ENCODE measurements around the gene PSMD8.

Gene PSMD8

DNA sequence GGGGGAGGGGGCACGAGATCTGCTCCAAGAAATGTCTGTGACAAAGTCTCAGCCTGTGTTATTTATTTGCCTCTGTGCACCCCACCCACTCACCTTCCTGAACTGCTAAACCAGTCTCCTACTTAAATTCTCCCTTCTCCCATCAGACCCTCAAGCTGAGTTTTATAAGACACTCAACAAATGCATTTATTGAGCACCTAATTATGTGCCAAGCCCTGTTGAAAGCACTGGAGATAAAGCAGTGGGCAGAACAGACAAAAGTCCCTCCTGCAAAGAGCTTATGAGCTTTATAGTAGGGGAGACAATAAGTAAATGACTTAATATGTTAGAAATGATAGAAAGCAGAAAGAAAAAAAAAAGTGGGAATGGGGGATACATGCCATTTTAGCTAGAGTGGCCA is 25.2 kb downstream of the PSMD8 start:
- no peaks in the 10 kb centered on the region for H4K20me1 ChIP-seq (ENCODE audit: low read depth, low read length)
- H3K9ac ChIP-seq (ENCODE audit: low read length): no peak overlapping the region
- no peak overlapping the region for H2AFZ ChIP-seq (ENCODE audit: low read depth, low read length, severe bottlenecking)
- no peaks in the 10 kb centered on the region for H3K79me2 ChIP-seq (ENCODE audit: insufficient read depth, low read length)
- H3K4me2 ChIP-seq (ENCODE audit: low read depth, low read length, poor library complexity, severe bottlenecking): no peak overlapping the region
- H3K36me3 ChIP-seq (ENCODE audit: low read length): no peaks in the 10 kb centered on the region
- H3F3A ChIP-seq (ENCODE audit: insufficient read depth): no peaks in the 10 kb centered on the region
- no peak overlapping the region for H3K27ac ChIP-seq (ENCODE audit: low read depth, low read length)
- no peaks in the 10 kb centered on the region for H3K9me3 ChIP-seq (ENCODE audit: insufficient read depth, low read length)
- H3K27me3 ChIP-seq (ENCODE audit: low read length): no peaks in the 10 kb centered on the region
- H3K4me3 ChIP-seq (ENCODE audit: insufficient read depth, low read length, poor library complexity, severe bottlenecking): no peak overlapping the region
- TF ChIP-seq, protein P1, sequence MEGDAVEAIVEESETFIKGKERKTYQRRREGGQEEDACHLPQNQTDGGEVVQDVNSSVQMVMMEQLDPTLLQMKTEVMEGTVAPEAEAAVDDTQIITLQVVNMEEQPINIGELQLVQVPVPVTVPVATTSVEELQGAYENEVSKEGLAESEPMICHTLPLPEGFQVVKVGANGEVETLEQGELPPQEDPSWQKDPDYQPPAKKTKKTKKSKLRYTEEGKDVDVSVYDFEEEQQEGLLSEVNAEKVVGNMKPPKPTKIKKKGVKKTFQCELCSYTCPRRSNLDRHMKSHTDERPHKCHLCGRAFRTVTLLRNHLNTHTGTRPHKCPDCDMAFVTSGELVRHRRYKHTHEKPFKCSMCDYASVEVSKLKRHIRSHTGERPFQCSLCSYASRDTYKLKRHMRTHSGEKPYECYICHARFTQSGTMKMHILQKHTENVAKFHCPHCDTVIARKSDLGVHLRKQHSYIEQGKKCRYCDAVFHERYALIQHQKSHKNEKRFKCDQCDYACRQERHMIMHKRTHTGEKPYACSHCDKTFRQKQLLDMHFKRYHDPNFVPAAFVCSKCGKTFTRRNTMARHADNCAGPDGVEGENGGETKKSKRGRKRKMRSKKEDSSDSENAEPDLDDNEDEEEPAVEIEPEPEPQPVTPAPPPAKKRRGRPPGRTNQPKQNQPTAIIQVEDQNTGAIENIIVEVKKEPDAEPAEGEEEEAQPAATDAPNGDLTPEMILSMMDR (IDR thresholded peaks at IDR 0.05; ENCODE audit: insufficient read depth, low read length, poor library complexity, severe bottlenecking): no peak
- TF ChIP-seq EZH2phosphoT487 (conservative IDR thresholded peaks at IDR 0.05; ENCODE audit: low read length): no peak
- no peaks in the 10 kb centered on the region for H3K9me2 ChIP-seq (replicated peaks; ENCODE audit: insufficient read depth, low read length)

DNA sequence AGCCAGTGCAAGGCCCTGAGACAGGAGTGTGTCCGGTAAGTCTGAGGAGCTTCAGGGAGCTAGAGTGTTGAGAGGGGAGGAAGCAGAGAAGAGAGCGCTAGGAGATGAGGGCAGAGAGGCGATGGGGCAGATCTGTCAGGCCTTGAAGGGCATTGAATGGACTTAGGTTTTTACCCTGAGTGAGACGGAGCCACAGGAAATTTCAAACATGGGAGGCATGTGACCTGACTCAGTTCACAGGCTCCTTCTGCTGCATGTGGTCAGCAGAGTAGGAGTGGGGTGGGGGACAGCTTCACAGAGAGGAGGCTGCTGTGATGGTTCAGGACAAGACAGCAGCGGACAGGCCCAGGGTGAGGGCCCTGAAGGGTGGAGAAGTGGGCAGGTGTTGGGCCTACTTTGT is 26.0 kb downstream of the PSMD8 start:
- Histone ChIP-seq H3K9ac (ENCODE audit: low read length) (no peak overlapping the region), H3K9me3 (ENCODE audit: insufficient read depth, low read length) (no peaks in the 10 kb centered on the region), H3K4me2 (ENCODE audit: low read depth, low read length, poor library complexity, severe bottlenecking) (no peak overlapping the region), H3K27me3 (ENCODE audit: low read length) (no peaks in the 10 kb centered on the region), H3K27ac (ENCODE audit: low read depth, low read length) (no peak overlapping the region), H3K4me3 (ENCODE audit: insufficient read depth, low read length, poor library complexity, severe bottlenecking) (no peak overlapping the region), H2AFZ (ENCODE audit: low read depth, low read length, severe bottlenecking) (no peak overlapping the region), H3K36me3 (ENCODE audit: low read length) (no peaks in the 10 kb centered on the region), H3K79me2 (ENCODE audit: insufficient read depth, low read length) (no peaks in the 10 kb centered on the region), H4K20me1 (ENCODE audit: low read depth, low read length) (no peaks in the 10 kb centered on the region), H3K9me2 (replicated peaks; ENCODE audit: insufficient read depth, low read length) (no peaks in the 10 kb centered on the region), H3F3A (ENCODE audit: insufficient read depth) (no peaks in the 10 kb centered on the region)
- no peak for TF ChIP-seq EZH2phosphoT487 (conservative IDR thresholded peaks at IDR 0.05; ENCODE audit: low read length)
- TF ChIP-seq, protein P1 (IDR thresholded peaks at IDR 0.05; ENCODE audit: insufficient read depth, low read length, poor library complexity, severe bottlenecking): no peak

DNA sequence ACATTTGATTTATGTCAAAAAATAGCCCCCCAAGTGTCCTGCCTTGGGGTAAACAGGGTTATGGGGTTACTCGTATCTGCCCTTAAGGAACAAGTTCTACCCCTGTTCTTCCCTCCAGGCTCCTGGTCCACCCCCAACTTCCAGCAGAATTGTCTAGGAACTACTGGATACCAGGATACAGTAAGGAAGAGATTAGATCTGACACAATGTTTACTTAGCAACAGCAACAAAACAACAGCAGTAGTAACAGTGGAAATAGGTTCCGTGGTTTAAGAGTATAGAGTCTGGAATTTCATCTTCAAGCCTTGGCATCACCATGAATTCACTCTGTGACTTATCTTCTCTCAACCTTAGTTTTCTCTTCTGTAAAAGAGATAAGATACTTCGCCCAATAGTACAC is 26.8 kb downstream of the PSMD8 start:
- Histone ChIP-seq H3K4me2 (ENCODE audit: low read depth, low read length, poor library complexity, severe bottlenecking) (no peak overlapping the region), H2AFZ (ENCODE audit: low read depth, low read length, severe bottlenecking) (no peak overlapping the region), H3F3A (ENCODE audit: insufficient read depth) (no peaks in the 10 kb centered on the region), H3K9me3 (ENCODE audit: insufficient read depth, low read length) (no peaks in the 10 kb centered on the region), H3K4me3 (ENCODE audit: insufficient read depth, low read length, poor library complexity, severe bottlenecking) (no peak overlapping the region), H3K79me2 (ENCODE audit: insufficient read depth, low read length) (no peaks in the 10 kb centered on the region), H3K9ac (ENCODE audit: low read length) (no peak overlapping the region), H3K9me2 (replicated peaks; ENCODE audit: insufficient read depth, low read length) (no peaks in the 10 kb centered on the region), H4K20me1 (ENCODE audit: low read depth, low read length) (no peaks in the 10 kb centered on the region), H3K36me3 (ENCODE audit: low read length) (no peaks in the 10 kb centered on the region), H3K27me3 (ENCODE audit: low read length) (no peaks in the 10 kb centered on the region), H3K27ac (ENCODE audit: low read depth, low read length) (no peak overlapping the region)
- TF ChIP-seq, protein P1 (IDR thresholded peaks at IDR 0.05; ENCODE audit: insufficient read depth, low read length, poor library complexity, severe bottlenecking): no peak
- TF ChIP-seq EZH2phosphoT487 (conservative IDR thresholded peaks at IDR 0.05; ENCODE audit: low read length): no peak

DNA sequence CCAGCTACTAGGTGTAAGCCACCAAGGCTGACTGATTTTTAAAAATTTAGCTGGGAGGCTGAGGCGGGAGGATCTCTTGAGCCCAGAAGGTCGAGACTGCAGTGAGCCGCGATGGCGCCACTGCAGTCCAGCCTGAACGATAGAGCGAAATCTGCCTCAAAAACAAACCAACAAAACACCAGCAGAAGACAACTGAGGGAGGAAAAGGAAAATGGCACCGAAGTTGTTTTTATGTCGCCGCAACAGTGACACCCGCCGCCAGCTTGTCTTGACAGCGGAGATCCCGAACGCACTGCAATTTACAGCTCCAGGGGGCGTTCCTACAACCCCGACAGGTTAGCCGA is 28.2 kb downstream of the PSMD8 start:
- TF ChIP-seq, protein P1 (IDR thresholded peaks at IDR 0.05; ENCODE audit: insufficient read depth, low read length, poor library complexity, severe bottlenecking): no peak
- TF ChIP-seq EZH2phosphoT487 (conservative IDR thresholded peaks at IDR 0.05; ENCODE audit: low read length): no peak
- H3K36me3 ChIP-seq (ENCODE audit: low read length): no peaks in the 10 kb centered on the region
- H3K9me2 ChIP-seq (replicated peaks; ENCODE audit: insufficient read depth, low read length): no peaks in the 10 kb centered on the region
- H3F3A ChIP-seq (ENCODE audit: insufficient read depth): no peaks in the 10 kb centered on the region
- H3K9ac ChIP-seq (ENCODE audit: low read length): peak overlapping the region; percentile 44
- H3K9me3 ChIP-seq (ENCODE audit: insufficient read depth, low read length): no peaks in the 10 kb centered on the region
- peak overlapping the region; percentile 55 for H3K4me2 ChIP-seq (ENCODE audit: low read depth, low read length, poor library complexity, severe bottlenecking)
- no peak overlapping the region for H3K27ac ChIP-seq (ENCODE audit: low read depth, low read length)
- peak overlapping the region; percentile 37 for H3K4me3 ChIP-seq (ENCODE audit: insufficient read depth, low read length, poor library complexity, severe bottlenecking)
- no peaks in the 10 kb centered on the region for H3K79me2 ChIP-seq (ENCODE audit: insufficient read depth, low read length)
- H3K27me3 ChIP-seq (ENCODE audit: low read length): no peaks in the 10 kb centered on the region
- peak overlapping the region; percentile 81 for H2AFZ ChIP-seq (ENCODE audit: low read depth, low read length, severe bottlenecking)
- no peaks in the 10 kb centered on the region for H4K20me1 ChIP-seq (ENCODE audit: low read depth, low read length)

Data from SU-DHL-6 (cell line).